K562 (cell line): Measurements from ENCODE around the gene NR1D1. TPM values are rescaled to one million over a fixed set of nuclear protein-coding genes. Genes with fewer than 3 reads are reported as not detected.
A peak's percentile ranks its signal among the peaks of the same experiment; 100 is the strongest.

Experiments used
- ATF1 ChIP-seq, 2 experiments: fragments of 450-650 bp in 1 of 2; IDR thresholded peaks; 2 replicates each; pipeline ENCODE4 v1.6.1; 2016; ENCODE audit warnings: missing compliant biosample characterization in 1 of 2, missing genetic modification characterization in 1 of 2
- CEBPZ ChIP-seq: fragments of 150-350 bp; IDR thresholded peaks from 2 replicates; pipeline ENCODE4 v1.6.1; 2014; ENCODE audit warnings: low read depth, mild to moderate bottlenecking, low read length, borderline replicate concordance
- CHCHD3 ChIP-seq: fragments of 250-450 bp; sonication (Bioruptor Pico); IDR thresholded peaks from 2 replicates; pipeline ENCODE4 v2.1.2; 2022; ENCODE audit warnings: mild to moderate bottlenecking
- MAFG ChIP-seq: fragments of 450-650 bp; conservative IDR thresholded peaks from 2 replicates; pipeline ENCODE4 v1.6.1; 2016; ENCODE audit warnings: missing genetic modification characterization, missing compliant biosample characterization
- RBFOX2 ChIP-seq: fragments of 200-400 bp; formaldehyde crosslinking; IDR thresholded peaks from 2 replicates; pipeline ENCODE4 v1.6.1; 2017; ENCODE audit warnings: low read depth, mild to moderate bottlenecking, low read length, moderate library complexity
- SMAD2 ChIP-seq: fragments of 150-350 bp; IDR thresholded peaks from 2 replicates; pipeline ENCODE4 v1.6.1; 2014; ENCODE audit warnings: low read depth, mild to moderate bottlenecking, low read length
- SMARCA4 ChIP-seq: fragments of 450-650 bp; IDR thresholded peaks from 2 replicates; pipeline ENCODE4 v1.6.1; 2016
- SRSF1 ChIP-seq: fragments of 200-400 bp; formaldehyde crosslinking; IDR thresholded peaks from 2 replicates; pipeline ENCODE4 v1.6.1; 2017; ENCODE audit warnings: mild to moderate bottlenecking, low read depth, low read length, moderate library complexity
- TAF1 ChIP-seq: IDR thresholded peaks from 2 replicates; pipeline ENCODE4 v1.6.1; 2011; ENCODE audit warnings: mild to moderate bottlenecking, low read length, moderate library complexity; ENCODE audit not compliant: insufficient read depth, control insufficient read depth, severe bottlenecking; ENCODE audit errors: extremely low read depth
- TAL1 ChIP-seq: fragments of 450-650 bp; IDR thresholded peaks from 2 replicates; pipeline ENCODE4 v1.6.1; 2016; ENCODE audit warnings: mild to moderate bottlenecking
- ZNF23 ChIP-seq: fragments of 250-450 bp; sonication (Bioruptor Pico); IDR thresholded peaks from 2 replicates; pipeline ENCODE4 v1.4.0; 2020; ENCODE audit warnings: mild to moderate bottlenecking
- ZNF398 ChIP-seq: fragments of 250-450 bp; sonication (Bioruptor Pico); IDR thresholded peaks from 2 replicates; pipeline ENCODE4 v1.8.0; 2021; ENCODE audit warnings: moderate library complexity, mild to moderate bottlenecking, inconsistent platforms
- polyA plus RNA-seq, 8 experiments: library from polyadenylated mRNA; depleted of rRNA in 4 of 8; stranded (reverse) in 5 of 8; unstranded in 3 of 8; fragments of >200 nt; fragmentation: Nextera tagmentation in 2 of 8; fragmentation: Illumina TruSeq in 1 of 8; extraction: Ambion mirVana in 2 of 8; extraction: Trizol in 1 of 8; gene quantifications; 2 replicates each; pipeline versions ENCODE4 v1.2.1 to v1.2.3, GENCODE V29; 2011 to 2014; ENCODE audit warnings: inconsistent platforms in 1 of 8, missing spikeins in 1 of 8
- total RNA-seq, 7 experiments: library from RNA; depleted of rRNA in 6 of 7; stranded (reverse); fragments of >200 nt in 6 of 7; fragmentation: Illumina TruSeq in 2 of 7; extraction: Trizol in 2 of 7; gene quantifications; 2 replicates each; pipeline versions ENCODE4 v1.2.1 to v1.2.3, GENCODE V29; 2011 to 2021; ENCODE audit warnings: low replicate concordance in 1 of 7
- TF ChIP-seq, protein P1 (sequence below): fragments of 250-450 bp; sonication (Bioruptor Pico); IDR thresholded peaks from 2 replicates; pipeline ENCODE4 v1.5.0; 2020; ENCODE audit warnings: mild to moderate bottlenecking
- TF ChIP-seq, protein P2 (sequence below): fragments of 450-650 bp; formaldehyde crosslinking; IDR thresholded peaks from 2 replicates; pipeline ENCODE4 v1.4.0; 2022; ENCODE audit warnings: missing genetic modification characterization
- TF ChIP-seq, protein P3 (sequence below), 3 experiments: fragments of 200-800 bp in 1 of 3; sonication (Bioruptor generic) in 1 of 3; sonication (generic) in 1 of 3; formaldehyde crosslinking in 1 of 3; IDR thresholded peaks; 2 replicates each; pipeline versions ENCODE4 v1.6.1 to v1.8.0; 2016 to 2022; ENCODE audit warnings: mild to moderate bottlenecking in 2 of 3, missing compliant biosample characterization in 2 of 3, missing genetic modification characterization in 2 of 3, missing genetic modification reagents in 1 of 3
- TF ChIP-seq, protein P4 (sequence below): IDR thresholded peaks from 2 replicates; pipeline ENCODE4 v1.6.1; 2014; ENCODE audit warnings: antibody characterized with exemption

NR1D1 gene
- total and polyA plus RNA-seq, 9 of the 15 experiments (the other 6 are each of a cell fraction or from before 2014, with no cell fraction given) = 0.25 to 7.7 (median 0.65) TPM

- TF ChIP-seq ZNF398 (no peak), CHCHD3 (CRISPR knock-in tag) (no peak), MAFG (0 out of 2 replicates have a peak, but pooled peaks have one; percentile 29), SMAD2 (no peak), TAL1 (no peak), SRSF1 (no peak), RBFOX2 (peak; percentile 84), ATF1 (CRISPR knock-in tag; IDR thresholded peaks at IDR 0.05) (no peak), ATF1 (tag; IDR thresholded peaks at IDR 0.05) (peak; percentile 74), SMARCA4 (peak; percentile 84), ZNF23 (CRISPR knock-in tag) (no peak), CEBPZ (no peak), TAF1 (peak; percentile 27)
- TF ChIP-seq, protein P1, sequence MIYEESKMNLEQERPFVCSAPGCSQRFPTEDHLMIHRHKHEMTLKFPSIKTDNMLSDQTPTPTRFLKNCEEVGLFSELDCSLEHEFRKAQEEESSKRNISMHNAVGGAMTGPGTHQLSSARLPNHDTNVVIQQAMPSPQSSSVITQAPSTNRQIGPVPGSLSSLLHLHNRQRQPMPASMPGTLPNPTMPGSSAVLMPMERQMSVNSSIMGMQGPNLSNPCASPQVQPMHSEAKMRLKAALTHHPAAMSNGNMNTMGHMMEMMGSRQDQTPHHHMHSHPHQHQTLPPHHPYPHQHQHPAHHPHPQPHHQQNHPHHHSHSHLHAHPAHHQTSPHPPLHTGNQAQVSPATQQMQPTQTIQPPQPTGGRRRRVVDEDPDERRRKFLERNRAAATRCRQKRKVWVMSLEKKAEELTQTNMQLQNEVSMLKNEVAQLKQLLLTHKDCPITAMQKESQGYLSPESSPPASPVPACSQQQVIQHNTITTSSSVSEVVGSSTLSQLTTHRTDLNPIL (CRISPR knock-in tag) = no peak
- TF ChIP-seq, protein P2, sequence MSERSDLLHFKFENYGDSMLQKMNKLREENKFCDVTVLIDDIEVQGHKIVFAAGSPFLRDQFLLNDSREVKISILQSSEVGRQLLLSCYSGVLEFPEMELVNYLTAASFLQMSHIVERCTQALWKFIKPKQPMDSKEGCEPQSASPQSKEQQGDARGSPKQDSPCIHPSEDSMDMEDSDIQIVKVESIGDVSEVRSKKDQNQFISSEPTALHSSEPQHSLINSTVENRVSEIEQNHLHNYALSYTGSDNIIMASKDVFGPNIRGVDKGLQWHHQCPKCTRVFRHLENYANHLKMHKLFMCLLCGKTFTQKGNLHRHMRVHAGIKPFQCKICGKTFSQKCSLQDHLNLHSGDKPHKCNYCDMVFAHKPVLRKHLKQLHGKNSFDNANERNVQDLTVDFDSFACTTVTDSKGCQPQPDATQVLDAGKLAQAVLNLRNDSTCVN (CRISPR knock-in tag) = no peak
- TF ChIP-seq, protein P3, sequence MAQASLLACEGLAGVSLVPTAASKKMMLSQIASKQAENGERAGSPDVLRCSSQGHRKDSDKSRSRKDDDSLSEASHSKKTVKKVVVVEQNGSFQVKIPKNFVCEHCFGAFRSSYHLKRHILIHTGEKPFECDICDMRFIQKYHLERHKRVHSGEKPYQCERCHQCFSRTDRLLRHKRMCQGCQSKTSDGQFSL (CRISPR knock-in tag; IDR thresholded peaks at IDR 0.05) = no peak
- TF ChIP-seq, protein P3 (tag; IDR thresholded peaks at IDR 0.05) = no peak
- TF ChIP-seq, protein P4, sequence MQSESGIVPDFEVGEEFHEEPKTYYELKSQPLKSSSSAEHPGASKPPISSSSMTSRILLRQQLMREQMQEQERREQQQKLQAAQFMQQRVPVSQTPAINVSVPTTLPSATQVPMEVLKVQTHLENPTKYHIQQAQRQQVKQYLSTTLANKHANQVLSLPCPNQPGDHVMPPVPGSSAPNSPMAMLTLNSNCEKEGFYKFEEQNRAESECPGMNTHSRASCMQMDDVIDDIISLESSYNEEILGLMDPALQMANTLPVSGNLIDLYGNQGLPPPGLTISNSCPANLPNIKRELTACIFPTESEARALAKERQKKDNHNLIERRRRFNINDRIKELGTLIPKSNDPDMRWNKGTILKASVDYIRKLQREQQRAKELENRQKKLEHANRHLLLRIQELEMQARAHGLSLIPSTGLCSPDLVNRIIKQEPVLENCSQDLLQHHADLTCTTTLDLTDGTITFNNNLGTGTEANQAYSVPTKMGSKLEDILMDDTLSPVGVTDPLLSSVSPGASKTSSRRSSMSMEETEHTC = peak; percentile 90
Observed at GRCh38 chr17:40100669-40101366, 429 bp upstream of the NR1D1 start (continued).
